Pons (tissue), 1 donor: ENCODE data around the gene CMC4.

Experiments
- DNase-seq: peaks from one replicate; pipeline ENCODE4 v3.0.0-alpha.2; 2016; ENCODE audit warnings: low spot score

Gene CMC4

GRCh38 chrX:155070975-155071693, at the start of gene CMC4, which contains the start of the genes BRCC3 and MTCP1:
Gene CMC4 (minus strand): TSS chrX:155071136. CDS start chrX:155064023, 7,113 bp downstream.
Gene BRCC3 (plus strand): TSS chrX:155071508. CDS start chrX:155071528, 20 bp downstream.
Gene MTCP1 (minus strand): TSS chrX:155071136. CDS start chrX:155066010, 5,126 bp downstream.
- peak; percentile 69 for DNase-seq

GRCh38 chrX:155115174-155115819, 44.4 kb upstream of the CMC4 start:
- DNase-seq, result no peak

DNA sequence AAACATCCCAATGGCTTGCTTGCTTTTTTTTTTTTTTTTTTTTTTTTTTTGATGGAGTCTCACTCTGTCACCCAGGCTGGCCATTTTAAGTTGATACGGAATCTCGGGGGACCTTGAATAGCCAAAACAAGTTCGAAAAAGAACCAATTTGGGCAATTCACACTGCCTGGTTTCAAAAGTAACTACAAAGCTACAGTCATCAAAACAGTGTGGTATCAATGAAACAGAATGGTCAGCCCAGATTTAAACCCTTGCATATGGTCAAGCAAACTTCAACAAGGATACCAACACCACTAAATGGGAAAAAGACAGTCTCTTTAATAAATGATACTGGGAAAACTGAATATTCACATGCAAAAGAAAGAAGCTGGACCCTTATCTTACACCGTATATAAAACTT, 42.2 kb upstream of the CMC4 start:
- DNase-seq, result no peak

DNA sequence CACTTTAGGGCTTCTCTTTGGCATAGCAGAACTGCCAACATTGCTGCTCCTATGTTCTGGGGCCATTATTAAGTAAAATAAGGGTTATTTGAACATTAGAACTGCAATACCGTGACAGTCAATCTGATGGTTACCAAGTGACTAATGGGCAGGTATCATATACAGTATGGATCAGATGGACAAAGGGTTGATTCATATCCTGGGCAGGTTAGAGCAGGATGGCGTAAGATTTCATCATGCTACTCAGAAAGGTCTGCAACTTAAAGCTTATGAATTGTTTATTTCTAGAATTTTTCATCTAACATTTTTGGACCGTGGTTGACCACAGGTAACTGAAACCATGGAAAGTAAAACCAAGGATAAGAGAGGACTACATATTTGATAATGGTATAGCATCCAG, 41.2 kb upstream of the CMC4 start:
- no peak for DNase-seq

- no peak for DNase-seq
Measured at GRCh38 chrX:155108427-155108826, 37.5 kb upstream of the CMC4 start.

DNA sequence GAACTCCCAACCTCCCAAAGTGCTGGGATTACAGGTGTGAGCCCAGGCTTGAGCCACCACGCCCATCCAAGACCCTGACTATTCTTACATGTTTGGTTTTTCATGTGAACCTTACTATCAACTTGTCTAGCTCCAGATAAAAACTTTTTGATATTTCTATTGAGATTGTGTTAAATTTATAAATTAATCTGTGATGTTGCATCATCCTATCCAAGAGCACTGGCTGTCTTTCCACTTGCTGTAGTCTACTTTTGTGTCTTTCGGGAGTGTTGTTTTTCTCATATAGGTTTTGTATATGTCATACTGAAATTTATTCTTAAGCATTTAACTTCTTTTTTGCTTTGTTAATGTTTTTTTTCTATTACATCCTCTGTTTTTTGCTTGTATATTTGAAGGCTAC, 35.0 kb upstream of the CMC4 start:
- DNase-seq, result no peak

GRCh38 chrX:155094468-155095061, 23.6 kb upstream of the CMC4 start:
- DNase-seq, result peak; percentile 3

- DNase-seq, result no peak
Measured at GRCh38 chrX:155086961-155087735, 16.2 kb upstream of the CMC4 start.

DNA sequence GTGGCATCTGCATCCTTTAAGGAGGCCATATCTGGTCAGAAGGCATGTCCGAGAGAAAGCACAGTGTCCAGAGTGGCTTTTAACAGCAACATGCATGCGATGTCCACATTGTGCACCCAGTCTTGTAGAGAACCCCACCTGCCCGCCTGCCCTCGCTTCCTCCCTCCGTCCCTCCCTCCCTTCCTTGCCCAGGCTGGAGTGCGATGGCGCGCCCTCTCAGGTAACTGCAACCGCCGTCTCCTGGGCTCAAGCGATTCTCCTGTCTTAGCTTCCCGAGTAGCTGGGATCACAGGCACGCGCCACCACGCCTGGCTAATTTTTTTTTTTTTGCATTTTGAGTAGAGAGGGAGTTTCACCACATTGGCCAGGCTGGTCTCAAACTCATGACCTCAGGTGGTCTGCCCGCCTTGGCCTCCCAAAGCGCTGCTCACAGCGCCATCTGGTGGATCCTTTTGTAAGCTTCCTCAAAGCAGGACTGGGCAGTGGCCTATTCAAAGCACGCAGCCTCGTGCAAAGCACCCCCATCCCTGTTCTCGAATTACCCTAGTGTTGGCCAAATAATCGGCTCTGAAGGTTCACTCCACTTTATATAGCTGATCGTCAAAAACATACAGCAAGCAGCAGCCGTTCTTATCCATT, 15.4 kb upstream of the CMC4 start:
- no peak for DNase-seq

DNA sequence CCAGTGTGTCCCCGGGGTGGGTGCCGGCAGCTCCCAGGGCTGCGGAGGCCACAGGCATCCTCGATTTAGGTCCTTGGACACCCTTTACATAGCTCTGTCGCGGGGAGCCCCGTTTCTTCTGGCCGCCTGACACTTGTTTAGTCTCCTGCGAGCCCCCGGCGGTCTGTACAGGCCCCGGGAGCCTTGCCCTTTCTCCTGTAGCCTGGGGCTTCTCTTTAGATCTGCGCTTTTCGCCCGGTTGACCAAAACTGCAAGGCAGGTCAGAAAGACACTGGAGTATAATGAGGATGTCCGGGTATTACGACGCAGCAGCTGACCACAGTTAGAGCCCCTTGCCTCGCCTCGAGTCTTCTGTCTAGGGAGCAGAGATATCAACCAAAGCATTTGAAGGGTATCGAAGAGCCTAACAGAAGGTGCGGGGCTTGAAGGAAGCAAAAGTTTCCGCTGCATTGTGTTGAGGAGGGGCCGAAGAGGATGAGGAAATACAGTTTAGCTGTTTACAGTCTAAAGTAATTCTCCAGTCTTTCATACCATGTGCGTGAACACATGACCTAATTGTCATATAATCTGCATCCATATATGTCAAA, 851 bp upstream of the CMC4 start:
- peak; percentile 9 for DNase-seq

- DNase-seq, result peak; percentile 3
Measured at GRCh38 chrX:155070663-155070974, 317 bp downstream of the CMC4 start.

DNA sequence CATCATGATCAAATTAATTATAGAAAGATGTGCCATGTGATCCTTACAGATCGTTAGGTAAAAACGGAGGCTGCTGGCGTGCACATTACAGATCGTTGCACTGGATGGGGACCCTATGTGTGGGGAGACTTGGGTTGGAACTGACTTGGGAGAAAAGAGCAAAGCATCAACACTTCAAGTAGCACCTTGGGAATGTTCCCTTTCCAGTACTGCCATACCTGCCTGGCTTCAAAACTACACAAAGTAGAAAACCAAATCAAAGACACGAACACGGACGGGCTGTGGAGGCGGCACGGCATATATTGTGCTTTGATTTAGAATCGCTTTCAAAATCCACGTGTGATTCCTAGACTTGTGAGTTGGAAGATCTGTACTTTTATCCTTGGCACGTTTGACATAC, 898 bp downstream of the CMC4 start:
- DNase-seq, result no peak

- DNase-seq, result no peak
Measured at GRCh38 chrX:155069414-155069813, 1.5 kb downstream of the CMC4 start.

- DNase-seq, result no peak
Measured at GRCh38 chrX:155068165-155068564, 2.8 kb downstream of the CMC4 start.

GRCh38 chrX:155065035-155065734, 5.8 kb downstream of the CMC4 start:
- DNase-seq, result no peak

DNA sequence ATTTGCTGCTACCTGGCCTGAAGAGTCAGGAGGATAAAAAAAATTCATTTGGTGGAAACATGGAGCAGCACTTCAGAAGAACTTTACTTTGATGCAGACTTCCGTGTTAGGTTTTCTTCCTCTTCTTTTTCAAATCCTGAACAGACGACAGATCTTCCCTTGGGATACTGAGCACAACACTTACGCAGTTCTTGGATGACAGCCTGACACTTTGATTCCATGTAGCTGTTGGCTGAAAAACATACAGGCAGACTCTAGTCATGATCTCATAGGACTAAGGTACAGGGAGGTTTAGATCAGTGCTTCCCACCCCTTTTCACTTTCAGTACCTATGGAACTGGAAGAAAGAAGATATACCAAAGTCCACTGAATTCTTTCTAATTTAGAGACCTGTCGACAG, 9.2 kb downstream of the CMC4 start:
- no peak for DNase-seq

DNA sequence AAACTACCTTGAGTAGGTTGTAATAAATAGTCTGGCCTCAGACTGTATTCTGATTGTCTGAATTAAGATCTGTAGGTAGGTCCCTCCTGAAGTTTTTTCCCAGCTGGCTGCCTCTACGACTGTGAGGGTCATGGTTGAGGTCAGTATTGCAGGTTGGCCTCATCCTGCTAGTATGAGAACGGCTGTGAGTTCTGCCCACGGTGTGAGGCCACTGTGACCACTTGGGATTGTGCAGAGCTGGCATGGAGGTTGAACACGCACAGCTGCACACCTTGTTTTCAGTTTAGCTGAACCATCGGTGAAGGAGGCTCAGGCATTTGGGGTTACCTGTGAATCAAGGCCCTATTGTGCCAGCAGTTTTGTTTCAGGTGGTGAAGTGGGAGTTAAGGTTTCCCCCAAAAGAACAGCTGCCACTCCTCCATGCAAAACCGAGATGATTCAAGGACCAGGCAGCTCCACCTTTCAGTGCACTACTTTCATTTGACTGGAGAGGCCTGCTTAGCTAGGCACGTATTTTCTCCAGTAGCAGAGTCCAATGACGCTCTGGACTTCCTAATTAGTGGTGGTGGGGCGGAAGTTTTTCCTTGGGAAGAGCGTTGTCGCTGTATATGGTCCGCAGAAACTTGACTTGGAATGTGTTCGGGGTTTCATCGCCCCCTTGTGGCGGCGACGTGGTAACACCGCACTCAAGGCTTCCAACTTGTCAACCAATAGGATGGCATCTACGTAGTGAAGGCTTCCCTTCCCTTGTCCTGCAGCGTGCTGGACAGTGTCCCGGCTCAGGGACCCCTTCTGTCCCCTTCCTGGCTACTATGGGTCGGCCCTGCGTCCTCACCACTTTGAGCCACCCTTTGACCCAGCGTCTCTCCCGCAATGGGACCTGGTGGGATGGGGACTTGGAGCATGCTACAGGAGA, 13.8 kb downstream of the CMC4 start:
- DNase-seq, result peak; percentile 66

GRCh38 chrX:155056471-155056870, 14.5 kb downstream of the CMC4 start:
- no peak for DNase-seq

DNA sequence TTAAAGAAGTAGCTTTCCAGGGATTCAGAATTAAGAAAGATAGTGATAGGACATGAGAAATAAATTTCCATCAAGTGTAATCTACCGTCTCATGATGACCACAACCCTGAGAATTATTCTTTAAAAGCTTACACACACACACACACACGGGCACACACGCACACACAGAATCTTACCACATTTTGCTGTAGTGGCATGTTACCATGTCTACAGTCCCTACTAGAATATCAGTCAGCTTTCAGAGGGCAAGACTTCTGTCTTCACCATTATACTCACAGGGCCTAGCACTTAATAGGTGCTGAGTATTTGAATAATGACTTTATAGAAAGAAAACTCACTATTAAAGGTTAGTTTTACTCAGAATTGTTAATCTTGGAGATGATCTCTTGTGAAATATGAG, 15.4 kb downstream of the CMC4 start:
- DNase-seq, result no peak

GRCh38 chrX:155054255-155054654, 16.7 kb downstream of the CMC4 start:
- peak; percentile 36 for DNase-seq
